ENCODE results near the gene INPP4A.

Gene INPP4A

GRCh38 chr2:98564541-98565132 is 120.0 kb downstream of the INPP4A start:
- DNase-seq (ENCODE audit: extremely low read depth, low read depth), result no peak

GRCh38 chr2:98565286-98565860 is 120.7 kb downstream of the INPP4A start:
- no peak overlapping the region for H3K4me3 ChIP-seq (replicated peaks; ENCODE audit: low read depth, low read length)
- no peak for DNase-seq (ENCODE audit: extremely low read depth, low read depth)
- TF ChIP-seq CTCF (IDR thresholded peaks at IDR 0.05; ENCODE audit: low read depth, low read length, missing control alignments), result no peak

More at GRCh38 chr2:98564541-98565132, 120.0 kb downstream of the INPP4A start:
- no peak for TF ChIP-seq CTCF (IDR thresholded peaks at IDR 0.05; ENCODE audit: low read depth, low read length, missing control alignments)
- H3K4me3 ChIP-seq (replicated peaks; ENCODE audit: low read depth, low read length), result no peak overlapping the region

- no peak for DNase-seq (ENCODE audit: extremely low read depth, low read depth)
- H3K4me3 ChIP-seq (replicated peaks; ENCODE audit: low read depth, low read length), result no peak overlapping the region
- TF ChIP-seq CTCF (IDR thresholded peaks at IDR 0.05; ENCODE audit: low read depth, low read length, missing control alignments), result no peak
Measured at GRCh38 chr2:98565941-98566340, 121.3 kb downstream of the INPP4A start.

- no peak overlapping the region for H3K4me3 ChIP-seq (replicated peaks; ENCODE audit: low read depth, low read length)
- TF ChIP-seq CTCF (IDR thresholded peaks at IDR 0.05; ENCODE audit: low read depth, low read length, missing control alignments), result no peak
- no peak for DNase-seq (ENCODE audit: extremely low read depth, low read depth)
Measured at GRCh38 chr2:98568161-98568956, 123.7 kb downstream of the INPP4A start.

GRCh38 chr2:98569197-98569793 is 124.6 kb downstream of the INPP4A start:
- DNase-seq (ENCODE audit: extremely low read depth, low read depth), result no peak
- peak; percentile 99 for TF ChIP-seq CTCF (IDR thresholded peaks at IDR 0.05; ENCODE audit: low read depth, low read length, missing control alignments)

GRCh38 chr2:98569915-98570314 is 125.3 kb downstream of the INPP4A start:
- TF ChIP-seq CTCF (IDR thresholded peaks at IDR 0.05; ENCODE audit: low read depth, low read length, missing control alignments), result no peak
- H3K4me3 ChIP-seq (replicated peaks; ENCODE audit: low read depth, low read length), result no peak overlapping the region
- no peak for DNase-seq (ENCODE audit: extremely low read depth, low read depth)

More at GRCh38 chr2:98569197-98569793, 124.6 kb downstream of the INPP4A start:
- H3K4me3 ChIP-seq (replicated peaks; ENCODE audit: low read depth, low read length), result no peak overlapping the region

All from HFF-Myc (cell line).